Endometrial microvascular endothelial cells (primary cell): ENCODE measurements around the gene C12orf60. TPM values are rescaled to one million over a fixed set of nuclear protein-coding genes. Genes with fewer than 3 reads are reported as not detected.

ENCODE experiments used
- in situ Hi-C: cut with HindIII; loops from 2 replicates; pipeline ENCODE4 v1.10.0; 2017; ENCODE audit warnings: low sequenced_read_pairs, low pct_unique_long_range_greater_than_20kb; ENCODE audit errors: inconsistent ontology term
- total RNA-seq: library from RNA; depleted of rRNA; stranded (reverse); fragments of >200 nt; gene quantifications from one replicate; pipeline ENCODE4 v1.2.3, GENCODE V29; 2015; ENCODE audit errors: inconsistent ontology term

Gene C12orf60
- total RNA-seq, 1 donor from 2014 or later, result 2.3 TPM

DNA sequence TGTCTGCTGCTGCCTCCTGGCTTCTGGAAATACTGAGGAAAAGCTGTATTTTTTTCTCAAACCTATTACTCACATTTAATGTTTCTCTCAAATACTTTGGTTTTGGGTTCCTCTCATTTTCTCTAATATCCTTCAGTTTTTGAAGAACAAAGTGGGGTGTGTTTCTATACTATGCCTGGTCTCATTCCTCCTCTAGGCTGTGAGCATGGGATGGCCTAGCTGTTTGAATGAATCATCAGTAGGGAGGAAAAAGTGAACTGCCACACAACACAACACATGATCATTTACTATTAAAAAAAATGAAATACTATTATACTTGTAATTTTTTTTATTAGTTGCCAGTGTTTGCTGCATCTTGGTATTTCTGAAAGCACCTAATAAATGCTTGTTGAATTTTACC lies 21.8 kb downstream of the C12orf60 start:
- in situ Hi-C loops, result no loop called here

DNA sequence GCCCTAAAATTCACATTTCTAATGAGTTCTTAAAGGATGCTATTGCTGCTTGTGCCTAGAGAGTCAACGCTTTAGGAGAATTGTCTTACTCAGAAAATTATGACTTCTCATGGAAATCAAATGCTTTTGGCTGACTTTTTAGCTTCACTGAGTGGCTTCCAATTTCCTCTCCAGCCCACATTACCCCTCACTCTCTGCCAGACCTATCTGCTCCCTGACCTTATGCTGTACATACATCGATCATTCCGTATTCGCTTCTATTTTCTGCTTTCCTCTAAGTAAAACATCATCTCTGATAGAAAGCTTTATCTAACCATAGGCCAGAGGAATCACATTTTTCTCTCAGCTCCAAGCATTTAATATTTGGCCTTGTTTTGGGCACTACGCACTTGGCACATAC lies 23.0 kb downstream of the C12orf60 start:
- in situ Hi-C loops, result no loop called here

DNA sequence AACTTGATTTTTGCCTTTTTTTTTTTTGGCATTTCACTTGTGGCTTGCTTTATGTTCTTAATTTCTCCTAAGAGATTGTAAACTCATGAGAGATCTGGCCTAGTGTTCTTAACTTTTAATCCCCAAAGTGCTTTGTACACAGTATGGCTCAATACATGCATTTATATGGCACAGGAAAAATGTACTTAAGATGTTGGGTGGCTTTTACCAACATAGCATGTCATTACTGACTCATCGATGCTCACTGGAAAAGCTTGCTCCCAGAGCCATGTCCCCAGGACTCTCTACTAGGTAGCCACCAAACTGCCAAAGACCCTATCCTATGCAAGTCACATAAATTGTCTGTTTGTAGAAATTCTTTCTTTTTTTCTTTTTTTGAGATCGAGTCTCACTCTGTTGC lies 23.6 kb downstream of the C12orf60 start:
- in situ Hi-C loops, result no loop called here

DNA sequence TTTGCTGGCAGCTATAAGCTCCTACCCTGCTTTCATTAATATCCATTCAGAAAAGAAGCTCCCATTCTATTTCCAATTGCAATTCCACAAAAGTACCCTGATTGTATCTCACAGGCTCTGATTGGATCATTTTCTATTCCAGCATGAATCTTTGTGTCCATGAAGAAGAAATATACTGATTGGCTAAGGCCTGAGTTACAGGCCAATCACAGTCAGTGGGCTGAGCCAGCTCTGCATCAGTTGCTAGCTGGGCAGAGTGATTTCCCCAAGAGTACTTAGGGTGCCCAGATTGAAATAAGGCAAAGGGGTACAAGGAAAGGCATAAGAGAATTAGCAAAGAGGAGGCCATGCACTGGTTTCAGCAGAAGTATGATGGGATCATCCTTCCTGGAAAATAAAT lies 25.4 kb downstream of the C12orf60 start:
- in situ Hi-C loops, result no loop called here

DNA sequence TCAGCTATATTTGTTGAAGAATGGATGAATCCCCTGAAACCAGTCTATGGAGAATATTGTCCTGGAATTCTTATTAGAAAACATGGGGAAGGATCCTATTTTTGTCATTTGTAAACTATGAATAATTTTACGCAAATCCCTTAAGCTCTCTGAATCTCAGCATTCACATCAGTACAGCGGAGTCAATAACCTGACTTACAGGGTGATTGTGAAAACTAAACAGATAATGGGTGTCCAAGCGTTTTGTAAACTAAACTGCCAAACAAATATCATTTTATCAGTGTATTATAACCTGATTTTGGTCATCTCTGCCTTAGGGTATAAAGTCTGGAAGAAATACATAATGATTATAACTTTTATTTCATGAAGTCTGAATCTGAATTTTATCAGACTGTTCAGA lies 29.9 kb downstream of the C12orf60 start:
- in situ Hi-C loops, result no loop called here

DNA sequence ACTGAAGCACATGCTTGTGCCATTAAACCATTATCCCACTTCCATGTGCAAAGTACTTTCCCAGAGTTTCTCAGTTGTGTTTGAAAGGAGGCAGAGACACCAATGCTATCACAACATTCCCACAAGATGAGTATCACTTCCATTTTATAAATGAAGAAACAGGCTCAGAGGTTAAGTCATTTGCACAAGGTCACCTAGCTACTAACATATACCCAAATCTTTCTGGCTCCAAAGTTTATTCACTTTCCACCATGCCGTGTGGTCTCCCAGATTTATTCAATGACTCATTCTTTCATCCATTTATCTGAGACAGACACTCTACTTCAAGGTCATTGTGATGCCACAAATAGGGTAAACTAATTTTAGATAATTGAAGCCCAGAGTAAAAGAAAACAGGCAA lies 30.5 kb downstream of the C12orf60 start:
- in situ Hi-C loops, result no loop called here

DNA sequence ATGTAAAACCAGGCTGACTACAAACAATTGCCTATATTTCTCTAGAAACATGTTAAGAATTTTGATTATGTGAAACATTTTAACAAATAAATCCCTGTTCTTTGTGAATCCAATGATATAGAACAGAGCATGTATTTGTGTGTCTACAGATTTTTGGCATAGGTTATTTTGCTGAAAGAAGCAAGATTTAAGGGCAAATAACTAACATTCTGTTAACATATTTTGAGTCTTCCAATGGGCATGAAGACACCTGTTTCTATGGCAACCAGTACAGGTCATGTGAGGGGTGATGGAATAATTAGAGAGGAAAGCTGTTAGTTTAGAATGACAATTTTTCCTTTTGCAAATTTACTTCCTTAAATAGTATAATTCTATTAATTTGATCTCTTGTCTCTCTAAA lies 31.0 kb downstream of the C12orf60 start:
- in situ Hi-C loops, result no loop called here

DNA sequence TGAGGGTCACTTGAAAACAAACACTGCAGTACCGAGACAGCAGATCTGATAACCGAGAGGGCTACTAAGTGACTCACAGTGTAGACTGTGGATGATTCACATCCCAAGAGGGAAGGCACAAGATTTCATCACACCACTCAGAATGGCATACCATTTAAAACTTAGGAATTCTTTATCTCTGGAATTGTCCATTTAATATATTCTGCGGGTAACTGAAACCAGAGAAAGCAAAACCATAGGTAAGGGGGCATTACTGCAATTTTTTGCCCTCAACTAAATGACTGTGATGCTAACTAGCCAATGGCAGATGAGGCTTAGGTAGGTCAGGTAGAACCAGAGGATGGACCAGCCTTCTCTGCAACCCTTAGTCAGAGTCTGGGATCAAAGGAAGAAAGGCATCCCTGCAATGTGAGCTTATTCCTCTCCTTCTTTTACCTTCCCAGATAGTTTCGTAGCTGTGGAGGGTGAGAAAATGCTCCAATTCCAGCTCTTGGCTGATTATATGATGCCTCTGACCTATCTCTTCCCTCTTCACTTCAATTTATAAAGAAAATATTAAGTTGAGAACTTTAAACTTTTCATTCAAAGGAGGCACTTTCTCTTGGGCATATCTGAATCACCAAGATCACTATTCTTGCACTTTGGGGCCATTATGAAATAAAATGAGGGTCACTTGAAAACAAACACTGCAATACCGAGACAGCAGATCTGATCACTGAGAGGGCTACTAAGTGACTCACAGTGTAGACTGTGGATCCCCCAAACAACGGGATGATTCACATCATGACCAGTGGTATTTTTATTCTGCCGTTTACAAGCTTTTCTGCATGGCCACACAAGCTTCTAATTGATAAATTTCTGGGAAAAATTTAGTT lies 33.1 kb downstream of the C12orf60 start:
- in situ Hi-C loops, result no loop called here

DNA sequence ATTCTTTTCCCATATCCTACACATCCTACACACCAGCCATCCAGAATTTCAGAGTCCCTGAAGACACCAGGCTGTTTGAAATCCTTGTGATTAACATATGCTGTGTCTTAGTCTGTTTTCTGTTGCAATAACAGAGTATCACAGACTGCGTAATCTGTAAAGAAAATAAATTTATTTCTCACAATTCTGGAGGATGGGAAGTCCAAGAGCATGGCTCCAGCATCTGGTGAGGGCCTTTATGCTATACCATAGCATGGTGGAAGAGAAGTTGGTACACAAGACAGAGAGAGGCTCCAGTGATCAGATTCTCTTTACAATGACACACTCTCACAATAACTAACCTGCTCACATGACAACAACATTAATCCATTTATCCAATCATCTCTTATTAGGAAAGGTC lies 35.8 kb downstream of the C12orf60 start:
- in situ Hi-C loops, result no loop called here

DNA sequence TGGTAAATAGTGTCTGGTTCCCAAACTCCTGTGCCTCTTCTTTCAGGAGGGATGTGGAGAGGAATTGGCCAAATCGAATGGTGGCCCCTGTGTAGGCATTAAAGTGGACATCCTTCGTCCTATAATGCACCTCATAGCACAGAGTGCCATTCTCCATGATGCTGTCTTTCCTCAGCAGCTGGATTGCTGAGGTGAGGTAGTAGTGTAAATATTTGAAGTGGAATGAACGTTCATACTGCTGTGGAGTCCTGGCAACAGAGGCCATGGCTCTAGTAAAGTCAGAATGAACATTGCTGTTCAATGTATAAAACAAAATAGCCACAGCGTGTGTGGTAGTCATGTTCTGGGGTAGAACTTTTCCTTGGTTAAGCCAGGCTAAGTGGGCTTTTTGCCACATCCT lies 37.1 kb downstream of the C12orf60 start:
- in situ Hi-C loops, result no loop called here

DNA sequence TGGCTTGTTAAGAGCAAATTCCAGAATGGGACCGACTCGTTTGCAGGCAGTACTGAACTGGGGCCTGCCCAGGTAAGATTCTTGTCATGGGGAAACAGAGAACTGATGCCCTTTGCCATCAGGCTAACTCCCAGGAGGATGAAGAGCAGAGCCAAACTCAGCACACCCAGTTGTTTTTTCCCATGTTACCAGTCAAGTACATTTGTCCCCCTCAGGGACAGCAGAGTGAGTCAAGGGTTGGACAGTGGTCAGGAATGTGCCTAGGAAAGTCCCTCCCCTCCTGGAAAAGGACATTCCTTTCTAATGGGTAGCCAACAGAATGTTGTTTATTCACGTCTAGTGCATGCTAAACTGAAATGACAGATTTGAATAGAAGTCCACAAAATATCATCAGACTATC lies 38.3 kb downstream of the C12orf60 start:
- in situ Hi-C loops, result no loop called here

DNA sequence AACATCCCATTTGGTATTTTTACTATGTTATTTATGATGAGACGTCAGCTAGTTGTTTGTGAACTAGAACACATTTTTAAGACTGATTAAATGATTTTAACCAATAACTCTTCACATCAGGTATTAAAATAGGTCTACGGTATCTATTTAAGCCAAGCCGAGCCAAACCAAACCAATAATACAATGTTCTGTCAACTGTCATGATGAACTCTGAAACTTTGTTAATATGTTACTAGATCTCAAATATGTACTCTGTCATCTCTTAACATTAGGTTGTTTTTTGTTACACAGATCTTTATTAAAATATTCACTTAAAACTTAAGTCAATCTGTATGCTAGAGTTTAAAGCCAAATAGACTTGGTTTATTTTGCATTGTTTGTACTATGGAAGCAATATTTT lies 38.8 kb downstream of the C12orf60 start:
- in situ Hi-C loops, result no loop called here

DNA sequence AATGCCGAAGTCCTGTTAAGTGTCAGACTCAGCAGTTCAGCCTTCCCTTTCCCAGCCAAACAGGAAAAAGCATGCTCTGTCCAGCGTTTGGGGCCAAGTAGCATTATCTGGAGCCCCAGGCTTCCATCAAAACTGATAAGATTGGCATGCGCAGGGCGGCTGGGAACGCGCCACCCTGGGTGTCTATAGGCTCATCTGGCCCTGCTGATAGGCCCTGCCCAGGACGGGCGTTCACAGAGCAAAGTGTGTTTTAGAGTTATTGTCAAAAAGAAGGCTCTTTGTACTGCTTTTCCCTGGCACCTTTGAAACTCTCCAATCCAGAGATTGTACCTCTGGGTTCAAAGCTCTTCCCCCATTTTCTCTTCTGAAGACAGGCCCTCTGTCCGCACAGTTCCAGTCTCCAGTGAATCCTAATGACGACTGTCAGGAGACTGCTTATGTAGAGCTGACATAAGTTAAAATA lies 40.0 kb downstream of the C12orf60 start, which contains the start of gene ART4:
ART4 (minus strand) TSS at position 102 of the 463 bp plus-strand sequence. CDS start 413 bp downstream, outside the sequence.
- in situ Hi-C loops, result no loop called here

DNA sequence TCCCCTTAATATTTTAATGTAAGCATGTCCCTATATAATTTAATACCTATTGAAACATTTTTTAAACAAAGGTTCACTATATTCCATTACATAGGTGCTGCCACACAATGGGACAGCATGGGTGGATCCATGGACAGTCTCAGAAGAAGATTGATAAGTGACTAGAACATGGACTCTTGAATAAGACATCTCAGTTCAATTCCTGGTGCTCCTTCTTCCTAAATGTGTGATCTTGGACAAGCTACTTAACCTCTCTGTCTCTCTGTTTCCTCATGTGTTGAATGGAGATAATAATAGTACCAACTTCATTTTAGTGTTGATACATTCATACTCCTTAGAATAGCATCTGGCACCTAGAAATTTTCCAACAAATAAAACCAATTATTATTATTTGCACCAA lies 40.9 kb downstream of the C12orf60 start:
- in situ Hi-C loops, result no loop called here

DNA sequence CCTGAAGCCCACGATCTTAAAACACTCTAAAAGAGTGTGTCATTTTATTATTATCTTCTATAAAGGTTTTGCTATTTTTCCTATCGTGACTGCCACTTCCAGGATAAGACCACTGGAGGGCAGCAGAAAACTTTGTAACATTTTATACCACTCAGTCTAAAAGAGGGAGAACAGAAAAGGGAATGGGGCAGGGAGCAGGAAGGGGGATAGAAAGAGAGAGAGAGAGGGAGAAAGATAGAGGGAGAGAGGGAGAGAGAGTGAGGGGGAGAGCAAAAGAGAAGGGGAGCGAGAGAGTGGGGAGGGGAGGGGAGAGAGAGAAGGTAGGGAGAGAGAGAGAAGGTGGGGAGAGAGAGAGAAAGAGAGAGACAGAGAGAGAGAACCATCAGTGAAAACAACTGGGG lies 41.9 kb downstream of the C12orf60 start:
- in situ Hi-C loops, result no loop called here

DNA sequence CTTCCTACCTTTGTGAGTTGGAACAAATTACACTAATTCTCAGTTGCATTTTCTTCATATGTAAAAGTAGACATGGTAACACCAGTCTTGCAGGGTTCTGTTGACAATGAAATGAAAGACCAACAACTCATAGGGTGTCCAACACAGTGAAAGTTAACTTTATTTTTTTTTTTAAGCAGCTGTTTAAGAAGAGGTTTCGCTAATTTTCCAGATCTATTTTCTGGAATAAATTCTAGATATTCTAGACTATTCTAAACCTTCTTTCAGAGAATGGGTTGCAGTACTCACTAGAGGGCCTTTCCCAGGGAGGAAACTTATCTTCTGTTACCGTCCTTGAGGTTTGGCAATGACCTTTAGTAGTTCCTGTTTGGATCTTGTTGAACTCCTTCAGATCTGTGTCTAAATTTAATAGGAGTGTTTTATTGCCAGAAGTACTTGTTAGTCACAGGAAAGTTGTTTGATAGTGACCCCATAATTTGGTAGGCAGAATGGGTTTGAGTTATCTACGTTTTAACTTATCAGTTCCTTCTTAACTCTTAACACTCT lies 42.6 kb downstream of the C12orf60 start:
- in situ Hi-C loops, result no loop called here

DNA sequence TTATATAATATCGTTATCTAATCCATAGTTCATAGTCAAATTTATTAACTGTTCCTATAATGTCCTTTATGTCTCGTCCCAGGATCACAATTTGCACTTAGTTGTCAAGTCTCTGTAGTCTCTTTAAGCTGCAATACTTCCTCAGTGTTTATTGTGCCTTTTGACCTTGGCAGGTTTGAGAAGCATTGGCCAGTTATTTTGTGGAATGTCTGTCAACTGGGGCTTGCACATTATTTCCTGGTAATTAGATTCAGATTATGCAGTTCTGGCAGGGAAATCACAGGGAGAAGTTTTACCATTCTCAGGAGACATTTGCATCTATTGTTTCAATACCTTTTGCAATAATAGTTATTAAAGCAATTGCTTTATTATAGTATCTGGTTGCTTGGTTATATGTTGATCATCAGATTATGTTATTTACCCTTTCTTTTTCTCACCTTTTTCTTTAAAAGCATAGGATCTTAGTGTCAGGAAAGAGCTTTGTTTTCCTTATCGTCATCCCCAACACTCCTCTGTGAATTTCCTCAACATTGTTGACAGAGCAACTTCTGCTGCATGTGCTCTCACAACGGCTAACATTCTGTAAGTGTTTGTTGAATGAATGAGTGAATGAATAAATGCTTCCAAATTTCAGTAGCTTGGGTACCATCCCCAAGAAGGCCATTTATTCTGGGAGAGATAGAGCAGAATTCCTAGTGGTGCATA lies 43.6 kb downstream of the C12orf60 start:
- in situ Hi-C loops, result no loop called here

DNA sequence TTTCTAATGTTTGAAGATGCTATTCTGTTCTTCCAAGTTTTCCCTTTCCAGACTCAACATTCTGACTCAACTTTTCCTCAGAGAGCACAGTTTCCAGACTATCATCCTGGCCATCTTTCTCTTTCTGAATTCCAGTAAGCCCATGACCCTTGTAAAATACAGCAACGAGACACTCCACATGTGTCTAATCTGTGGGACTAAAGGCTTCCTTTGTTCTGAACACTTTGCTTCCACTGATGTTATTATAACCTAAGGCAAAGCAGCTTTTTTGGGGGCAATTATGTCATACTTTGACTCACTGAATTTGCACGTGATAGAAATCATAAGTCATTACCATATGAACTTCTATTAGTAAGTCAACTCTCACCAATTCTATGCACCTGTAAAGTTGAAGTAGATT lies 46.2 kb downstream of the C12orf60 start:
- in situ Hi-C loops, result no loop called here

DNA sequence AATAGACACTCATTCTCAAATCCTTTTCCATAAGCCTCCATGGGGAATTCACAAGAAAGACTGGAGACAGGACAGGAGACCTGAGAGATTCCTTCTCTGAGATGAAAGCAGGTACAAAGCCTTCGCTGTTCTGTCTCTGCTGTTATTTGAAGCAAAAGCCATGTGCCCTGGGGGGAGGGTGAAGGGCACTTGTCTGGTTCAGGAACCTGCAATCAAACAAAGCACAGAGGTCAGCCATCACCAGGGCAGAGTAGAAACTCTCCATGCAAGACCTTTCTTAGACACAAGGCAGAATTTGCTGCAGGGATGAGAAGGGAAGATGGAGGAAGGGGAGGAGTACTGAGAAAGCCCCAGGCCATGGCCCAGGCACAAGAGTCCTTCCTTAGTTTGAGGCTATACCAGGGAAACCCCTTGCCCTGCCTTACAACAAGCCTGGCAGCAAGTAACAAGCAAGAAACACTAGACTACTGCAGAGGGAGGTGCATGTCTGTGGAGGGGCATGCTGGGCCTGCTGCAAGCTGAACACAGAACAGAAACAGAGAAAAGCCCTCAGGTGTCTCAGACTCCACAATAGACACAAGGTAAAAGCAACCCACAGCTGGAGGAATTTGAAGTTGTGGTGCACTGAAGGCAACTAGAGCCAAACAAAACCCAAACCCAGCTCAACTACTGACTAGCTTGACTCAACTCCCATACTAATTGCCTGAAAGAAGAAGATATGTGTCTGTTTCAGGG lies 47.6 kb downstream of the C12orf60 start:
- in situ Hi-C loops, result no loop called here
